Ishikawa (cell line): ENCODE data around the gene PJA2.

ENCODE experiments used
- CREB1 ChIP-seq: IDR thresholded peaks from 2 replicates; pipeline ENCODE4 v1.6.1; 2012; ENCODE audit warnings: low read depth
- EP300 ChIP-seq: IDR thresholded peaks from 2 replicates; pipeline ENCODE4 v1.6.1; 2012; ENCODE audit warnings: borderline replicate concordance
- YY1 ChIP-seq: IDR thresholded peaks from 2 replicates; pipeline ENCODE4 v1.6.1; 2012; ENCODE audit warnings: low read depth
- TF ChIP-seq, protein P1 (sequence below): IDR thresholded peaks from 2 replicates; pipeline ENCODE4 v1.6.1; 2012; ENCODE audit warnings: low read depth, mild to moderate bottlenecking

DNA sequence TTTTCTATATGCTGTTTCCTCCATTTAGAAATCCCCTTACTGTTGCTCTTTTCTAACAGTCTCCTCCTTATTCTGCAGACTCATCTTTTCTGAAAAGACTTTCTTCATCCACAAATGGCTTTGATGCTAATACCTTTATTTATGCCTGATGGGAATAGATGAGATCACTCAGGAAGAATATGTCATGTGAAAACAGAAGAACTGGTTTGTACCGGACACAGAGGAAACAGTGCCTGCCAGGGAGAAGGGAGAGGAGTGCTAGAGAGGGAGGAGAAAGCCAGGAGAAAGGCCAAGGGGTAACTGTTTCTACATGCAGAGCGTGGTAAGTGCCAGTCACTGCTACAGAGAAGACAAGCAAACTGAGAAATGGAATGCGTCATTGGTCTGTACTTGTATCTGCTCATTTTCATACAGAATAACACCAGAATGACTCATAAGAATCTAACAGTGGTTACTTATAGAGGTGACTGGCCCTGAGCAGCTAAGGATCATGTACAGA is 45.9 kb upstream of the PJA2 start:
- TF ChIP-seq EP300 (no peak), YY1 (no peak), CREB1 (no peak)
- TF ChIP-seq, protein P1, sequence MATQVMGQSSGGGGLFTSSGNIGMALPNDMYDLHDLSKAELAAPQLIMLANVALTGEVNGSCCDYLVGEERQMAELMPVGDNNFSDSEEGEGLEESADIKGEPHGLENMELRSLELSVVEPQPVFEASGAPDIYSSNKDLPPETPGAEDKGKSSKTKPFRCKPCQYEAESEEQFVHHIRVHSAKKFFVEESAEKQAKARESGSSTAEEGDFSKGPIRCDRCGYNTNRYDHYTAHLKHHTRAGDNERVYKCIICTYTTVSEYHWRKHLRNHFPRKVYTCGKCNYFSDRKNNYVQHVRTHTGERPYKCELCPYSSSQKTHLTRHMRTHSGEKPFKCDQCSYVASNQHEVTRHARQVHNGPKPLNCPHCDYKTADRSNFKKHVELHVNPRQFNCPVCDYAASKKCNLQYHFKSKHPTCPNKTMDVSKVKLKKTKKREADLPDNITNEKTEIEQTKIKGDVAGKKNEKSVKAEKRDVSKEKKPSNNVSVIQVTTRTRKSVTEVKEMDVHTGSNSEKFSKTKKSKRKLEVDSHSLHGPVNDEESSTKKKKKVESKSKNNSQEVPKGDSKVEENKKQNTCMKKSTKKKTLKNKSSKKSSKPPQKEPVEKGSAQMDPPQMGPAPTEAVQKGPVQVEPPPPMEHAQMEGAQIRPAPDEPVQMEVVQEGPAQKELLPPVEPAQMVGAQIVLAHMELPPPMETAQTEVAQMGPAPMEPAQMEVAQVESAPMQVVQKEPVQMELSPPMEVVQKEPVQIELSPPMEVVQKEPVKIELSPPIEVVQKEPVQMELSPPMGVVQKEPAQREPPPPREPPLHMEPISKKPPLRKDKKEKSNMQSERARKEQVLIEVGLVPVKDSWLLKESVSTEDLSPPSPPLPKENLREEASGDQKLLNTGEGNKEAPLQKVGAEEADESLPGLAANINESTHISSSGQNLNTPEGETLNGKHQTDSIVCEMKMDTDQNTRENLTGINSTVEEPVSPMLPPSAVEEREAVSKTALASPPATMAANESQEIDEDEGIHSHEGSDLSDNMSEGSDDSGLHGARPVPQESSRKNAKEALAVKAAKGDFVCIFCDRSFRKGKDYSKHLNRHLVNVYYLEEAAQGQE: no peak
